ENCODE data around the gene EFNA3.

EFNA3 gene

DNA sequence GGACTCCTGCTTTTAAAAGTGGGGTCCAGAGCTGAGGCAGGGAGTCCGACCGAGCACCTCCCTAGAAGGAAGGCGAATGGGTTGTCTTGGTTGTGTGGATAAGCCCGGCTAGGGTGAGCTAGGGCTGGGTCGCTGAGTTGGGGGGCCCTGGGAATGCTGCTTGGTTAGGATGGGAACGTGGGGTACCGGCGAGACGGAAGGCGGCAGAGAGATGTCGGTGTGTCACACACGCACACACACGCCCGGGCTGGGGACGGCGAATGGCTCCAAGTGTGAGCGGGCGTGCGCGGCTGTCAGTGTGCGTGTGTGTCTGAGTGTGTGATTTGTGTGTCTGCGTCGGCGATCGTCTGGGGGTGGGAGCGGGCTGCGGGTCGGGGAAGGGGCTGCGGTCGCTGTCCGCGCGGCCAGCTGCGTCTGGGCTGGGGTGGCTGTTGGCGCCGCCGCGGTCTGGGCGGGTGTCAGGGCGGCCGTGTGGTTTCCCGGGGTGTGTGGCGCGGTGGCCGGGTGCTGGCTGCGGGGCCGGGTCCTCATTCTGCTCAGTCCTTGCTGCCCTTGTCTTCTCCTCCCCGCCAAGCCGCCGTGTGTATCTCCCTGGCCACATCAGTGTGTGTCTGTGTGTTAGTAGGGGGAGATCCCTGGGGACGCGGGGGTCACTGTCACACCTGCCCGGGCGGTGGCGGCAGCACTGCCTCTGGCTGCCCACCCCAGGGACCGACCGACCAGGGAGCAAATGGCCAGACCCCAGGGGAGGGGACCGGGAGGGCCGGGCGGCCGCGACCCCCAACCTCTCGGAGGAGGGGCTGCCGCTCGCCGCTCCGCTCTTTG, 1.1 kb downstream of the EFNA3 start:
- Mint-ChIP-seq H3K36me3 (ENCODE audit: low read depth) (peaks cover 2% of the 10 kb centered on the region), H3K4me3 (peak overlapping the region; percentile 78), H3K27ac (no peak overlapping the region), H3K27me3 (ENCODE audit: low read depth) (peaks cover 52% of the 10 kb centered on the region), H3K9me3 (no peaks in the 10 kb centered on the region), H3K4me1 (ENCODE audit: low read depth) (peaks cover 40% of the 10 kb centered on the region)
- DNase-seq (ENCODE audit: low spot score) = no peak

DNA sequence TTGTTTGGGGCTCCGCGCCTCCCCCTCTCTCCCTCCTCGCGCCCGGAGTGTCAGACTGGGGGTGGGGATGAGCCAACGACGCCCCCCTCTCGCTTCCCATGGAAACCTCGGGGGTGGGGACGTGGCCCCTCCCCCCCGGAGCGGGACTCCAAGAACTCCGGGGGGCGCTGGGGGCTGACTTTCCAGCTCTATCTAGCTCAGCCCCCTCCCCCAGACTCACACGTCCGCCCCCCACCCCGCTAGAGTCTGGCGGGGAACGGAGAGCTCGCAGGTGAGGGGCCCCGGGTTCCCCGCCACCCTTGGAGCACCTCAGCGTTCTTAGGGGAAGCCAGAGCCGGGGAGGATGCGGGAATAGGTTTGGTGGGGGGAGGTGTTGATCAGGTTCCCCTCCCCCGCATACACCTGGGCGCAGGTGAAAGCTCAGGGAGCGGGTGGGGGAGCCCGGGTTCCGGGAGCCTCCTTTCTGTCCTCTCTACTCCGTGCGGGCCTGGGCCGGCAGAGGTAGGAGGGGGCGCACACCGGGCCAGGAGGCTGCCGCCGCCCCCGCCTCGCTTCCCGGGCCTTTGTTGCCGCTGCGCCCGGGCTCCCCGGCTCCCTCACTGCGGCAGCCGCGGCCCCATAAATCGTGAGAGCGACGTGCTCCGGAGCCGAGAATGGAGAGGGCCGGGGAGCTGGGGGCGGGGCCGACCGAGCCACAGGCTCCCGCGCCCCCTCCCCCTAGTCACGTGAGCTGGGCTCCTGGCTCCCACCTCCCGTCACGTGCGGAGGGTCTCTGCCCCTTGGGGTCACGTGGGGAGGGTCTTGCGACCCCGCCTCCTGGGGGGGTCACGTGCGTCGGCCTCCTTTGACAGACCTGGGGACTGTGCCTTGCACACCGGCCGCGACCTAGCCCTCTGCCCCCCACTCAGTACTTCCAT, 1.9 kb downstream of the EFNA3 start:
- no peak for DNase-seq (ENCODE audit: low spot score)
- peaks cover 2% of the 10 kb centered on the region for H3K36me3 Mint-ChIP-seq (ENCODE audit: low read depth)
- H3K27me3 Mint-ChIP-seq (ENCODE audit: low read depth) = peaks cover 52% of the 10 kb centered on the region
- no peaks in the 10 kb centered on the region for H3K9me3 Mint-ChIP-seq
- peaks cover 40% of the 10 kb centered on the region for H3K4me1 Mint-ChIP-seq (ENCODE audit: low read depth)
- H3K27ac Mint-ChIP-seq = no peak overlapping the region
- peak overlapping the region; percentile 70 for H3K4me3 Mint-ChIP-seq

DNA sequence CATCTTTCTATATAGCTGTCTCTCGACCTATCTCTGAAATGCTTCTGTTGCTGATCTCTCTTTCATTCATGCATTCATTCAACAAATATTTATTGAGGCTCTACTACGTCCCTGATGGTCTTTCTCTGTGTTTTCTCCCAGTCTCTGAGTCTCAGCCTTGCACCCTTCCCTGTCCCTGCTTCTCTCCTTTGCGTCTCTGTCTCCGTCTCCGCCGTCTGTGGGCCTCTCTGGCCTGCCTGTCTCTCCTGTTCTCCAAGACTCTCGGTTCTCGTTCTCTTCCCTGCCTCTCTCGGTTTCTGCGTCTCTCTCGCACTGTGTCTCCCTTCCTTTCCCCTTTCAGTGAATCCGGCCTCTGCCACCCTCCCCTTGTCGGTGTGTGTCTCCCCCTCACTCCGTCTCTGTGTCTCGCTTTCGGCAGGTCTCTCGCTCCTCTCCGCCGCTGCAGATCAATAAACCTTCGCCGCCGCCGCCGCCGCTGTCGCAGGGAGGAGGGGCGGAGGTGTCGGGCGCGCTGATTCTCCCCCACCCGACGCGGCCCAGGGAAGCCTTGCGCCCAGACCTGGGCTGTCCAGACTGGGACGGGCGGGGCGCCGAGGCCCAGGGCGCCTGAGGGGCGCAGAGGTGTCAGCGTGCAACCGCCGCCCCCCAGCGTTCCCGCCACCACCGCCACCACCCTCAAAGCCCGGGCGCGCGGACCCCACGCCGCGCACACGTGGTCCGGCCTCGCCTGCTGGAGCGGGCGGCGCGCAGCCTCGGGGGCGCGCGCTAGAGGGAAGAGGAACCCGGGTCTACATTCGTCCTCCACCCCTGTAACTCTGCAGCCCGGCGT, 3.0 kb downstream of the EFNA3 start:
- Mint-ChIP-seq H3K27ac (peak overlapping the region; percentile 13), H3K4me3 (peak overlapping the region; percentile 70), H3K9me3 (no peaks in the 10 kb centered on the region), H3K27me3 (ENCODE audit: low read depth) (peaks cover 52% of the 10 kb centered on the region), H3K36me3 (ENCODE audit: low read depth) (peaks cover 2% of the 10 kb centered on the region), H3K4me1 (ENCODE audit: low read depth) (peaks cover 39% of the 10 kb centered on the region)
- DNase-seq (ENCODE audit: low spot score) = no peak

DNA sequence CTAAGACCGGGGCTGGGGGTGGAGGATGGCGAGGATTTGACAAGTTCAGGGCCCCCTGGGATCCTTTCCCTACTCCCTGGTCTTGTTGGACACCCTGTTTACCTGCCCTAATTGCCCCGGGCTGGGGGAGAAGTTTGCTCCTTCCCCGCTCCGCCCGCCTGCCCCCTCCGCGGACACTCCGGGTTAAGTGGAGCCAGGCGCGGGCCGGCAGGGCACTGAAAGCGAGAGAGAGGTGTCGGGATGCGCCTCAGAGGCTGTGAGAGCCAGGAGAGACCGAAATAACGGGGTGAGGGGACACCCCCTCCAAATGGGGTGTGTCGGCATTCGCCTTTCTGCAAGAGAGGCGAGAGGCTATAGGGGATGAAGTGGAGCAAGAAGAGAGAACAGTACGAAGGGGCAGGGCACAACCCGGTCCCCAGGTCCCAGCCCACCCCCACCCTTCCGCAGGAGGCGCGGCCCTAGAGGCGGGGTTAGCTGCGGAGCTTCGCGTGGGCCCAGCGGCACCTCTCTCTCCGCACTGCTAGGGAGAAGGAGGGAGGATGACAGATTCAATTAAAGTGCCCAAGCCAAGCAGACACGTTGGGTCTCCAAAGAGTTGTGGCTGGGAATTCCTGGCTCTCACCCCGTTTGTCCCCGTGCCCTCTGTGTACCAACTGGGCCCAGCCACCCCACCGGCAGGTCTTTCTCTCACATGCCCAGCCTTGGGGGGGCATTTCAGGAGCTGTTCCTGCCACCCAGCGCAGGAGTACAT, 3.8 kb downstream of the EFNA3 start:
- H3K36me3 Mint-ChIP-seq (ENCODE audit: low read depth) = peaks cover 2% of the 10 kb centered on the region
- H3K9me3 Mint-ChIP-seq = no peaks in the 10 kb centered on the region
- peak overlapping the region; percentile 47 for H3K4me3 Mint-ChIP-seq
- no peak for DNase-seq (ENCODE audit: low spot score)
- H3K4me1 Mint-ChIP-seq (ENCODE audit: low read depth) = peaks cover 38% of the 10 kb centered on the region
- H3K27me3 Mint-ChIP-seq (ENCODE audit: low read depth) = peaks cover 52% of the 10 kb centered on the region
- H3K27ac Mint-ChIP-seq = no peak overlapping the region

DNA sequence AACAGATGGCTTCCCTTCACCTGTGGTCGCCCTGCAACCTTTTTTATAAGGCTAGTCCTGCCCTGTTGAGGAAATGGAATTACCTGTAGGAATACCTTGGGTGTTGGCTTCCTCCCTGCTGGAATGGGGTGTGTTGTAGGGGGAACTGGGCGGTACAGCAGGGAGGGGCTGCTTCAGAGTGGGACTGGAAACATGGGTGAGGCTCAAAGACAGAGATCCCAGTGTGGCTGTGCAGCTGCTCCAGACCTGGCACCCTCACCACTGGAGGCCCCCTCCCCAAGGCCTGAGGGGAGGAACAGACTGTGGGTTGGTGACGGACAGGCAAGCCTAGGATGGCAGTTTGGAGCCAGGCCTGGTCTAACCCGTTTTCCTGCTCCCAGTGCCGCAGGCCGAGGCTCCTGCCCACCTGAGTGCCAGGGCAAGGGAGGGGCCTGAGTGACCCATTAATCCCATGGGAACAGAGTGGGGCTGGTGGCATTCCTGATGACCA, 4.5 kb downstream of the EFNA3 start:
- peaks cover 47% of the 10 kb centered on the region for H3K27me3 Mint-ChIP-seq (ENCODE audit: low read depth)
- peaks cover 34% of the 10 kb centered on the region for H3K4me1 Mint-ChIP-seq (ENCODE audit: low read depth)
- H3K9me3 Mint-ChIP-seq = no peaks in the 10 kb centered on the region
- peaks cover 2% of the 10 kb centered on the region for H3K36me3 Mint-ChIP-seq (ENCODE audit: low read depth)
- no peak overlapping the region for H3K4me3 Mint-ChIP-seq
- H3K27ac Mint-ChIP-seq = no peak overlapping the region
- DNase-seq (ENCODE audit: low spot score) = no peak

DNA sequence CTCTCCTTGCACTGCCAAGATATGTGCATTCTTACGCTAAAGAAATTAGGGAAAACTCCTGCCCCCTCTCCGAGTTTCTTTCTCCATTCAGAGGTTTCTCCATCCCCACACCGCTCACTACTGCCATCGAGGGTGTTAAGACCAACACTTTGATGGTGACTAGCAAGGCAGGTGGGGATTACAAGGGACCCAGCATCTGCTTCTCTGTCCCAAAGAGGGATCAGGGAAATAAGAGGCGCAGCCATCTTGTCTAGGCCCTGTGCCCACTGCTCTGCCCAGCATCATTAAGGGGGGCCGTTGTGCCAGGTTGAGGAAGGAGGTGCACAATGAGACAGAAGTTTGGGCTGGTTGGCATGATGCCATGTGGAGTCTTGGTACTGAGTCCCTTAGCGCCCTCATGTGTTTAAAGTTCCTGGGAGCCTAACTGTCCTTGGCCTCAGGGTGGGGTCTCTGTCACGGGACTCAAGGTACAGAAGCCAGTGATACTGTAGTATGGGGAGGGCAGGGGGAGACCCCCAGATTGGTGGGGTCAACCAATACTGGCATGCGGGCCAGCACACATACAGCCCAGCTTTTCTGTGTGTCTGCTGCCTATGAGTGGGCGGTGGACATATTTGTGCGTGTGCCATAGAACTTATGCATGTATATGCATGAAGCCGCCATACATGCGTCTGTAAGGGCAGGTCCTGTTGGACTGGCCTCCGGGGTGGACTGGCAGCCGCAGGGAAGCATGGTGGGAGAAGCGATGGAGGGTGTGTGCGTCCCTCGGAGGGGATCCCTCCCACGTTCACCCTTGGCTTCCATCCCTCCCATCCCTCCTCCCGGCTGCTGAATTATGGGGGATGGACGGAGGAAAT, 5.5 kb downstream of the EFNA3 start:
- H3K9me3 Mint-ChIP-seq = no peaks in the 10 kb centered on the region
- DNase-seq (ENCODE audit: low spot score) = no peak
- H3K27ac Mint-ChIP-seq = peak overlapping the region; percentile 96
- peaks cover 33% of the 10 kb centered on the region for H3K4me1 Mint-ChIP-seq (ENCODE audit: low read depth)
- H3K27me3 Mint-ChIP-seq (ENCODE audit: low read depth) = peaks cover 43% of the 10 kb centered on the region
- H3K4me3 Mint-ChIP-seq = peak overlapping the region; percentile 98
- H3K36me3 Mint-ChIP-seq (ENCODE audit: low read depth) = peaks cover 2% of the 10 kb centered on the region

DNA sequence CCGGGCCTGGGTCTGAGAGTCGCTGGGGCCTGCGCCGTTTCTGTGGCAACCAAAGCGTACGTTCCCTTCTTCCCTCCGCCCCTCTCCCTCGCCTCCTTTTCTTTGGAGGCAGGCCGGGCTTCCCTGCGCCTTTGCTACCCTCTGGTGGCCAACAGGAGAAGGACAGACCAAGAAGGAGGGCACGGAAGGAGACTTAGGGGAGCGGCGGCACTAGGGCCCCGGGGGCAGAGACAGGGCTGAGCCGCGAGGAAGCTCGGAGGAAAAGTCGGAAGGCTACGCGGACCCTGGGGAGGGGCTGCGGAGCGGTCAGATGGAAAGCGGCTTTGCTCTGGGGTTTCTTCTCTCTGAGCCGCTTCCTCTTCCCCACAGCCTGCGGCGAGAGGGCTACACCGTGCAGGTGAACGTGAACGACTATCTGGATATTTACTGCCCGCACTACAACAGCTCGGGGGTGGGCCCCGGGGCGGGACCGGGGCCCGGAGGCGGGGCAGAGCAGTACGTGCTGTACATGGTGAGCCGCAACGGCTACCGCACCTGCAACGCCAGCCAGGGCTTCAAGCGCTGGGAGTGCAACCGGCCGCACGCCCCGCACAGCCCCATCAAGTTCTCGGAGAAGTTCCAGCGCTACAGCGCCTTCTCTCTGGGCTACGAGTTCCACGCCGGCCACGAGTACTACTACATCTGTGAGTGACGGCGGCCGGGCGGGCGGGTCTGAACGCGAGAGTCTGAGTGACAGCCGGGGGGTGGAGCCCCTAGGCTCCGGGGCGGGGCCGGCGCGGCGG, 6.3 kb downstream of the EFNA3 start:
- peak overlapping the region; percentile 96 for H3K27ac Mint-ChIP-seq
- H3K4me1 Mint-ChIP-seq (ENCODE audit: low read depth) = peaks cover 27% of the 10 kb centered on the region
- DNase-seq (ENCODE audit: low spot score) = peak; percentile 92
- H3K9me3 Mint-ChIP-seq = no peaks in the 10 kb centered on the region
- peaks cover 2% of the 10 kb centered on the region for H3K36me3 Mint-ChIP-seq (ENCODE audit: low read depth)
- peak overlapping the region; percentile 98 for H3K4me3 Mint-ChIP-seq
- peaks cover 34% of the 10 kb centered on the region for H3K27me3 Mint-ChIP-seq (ENCODE audit: low read depth)

DNA sequence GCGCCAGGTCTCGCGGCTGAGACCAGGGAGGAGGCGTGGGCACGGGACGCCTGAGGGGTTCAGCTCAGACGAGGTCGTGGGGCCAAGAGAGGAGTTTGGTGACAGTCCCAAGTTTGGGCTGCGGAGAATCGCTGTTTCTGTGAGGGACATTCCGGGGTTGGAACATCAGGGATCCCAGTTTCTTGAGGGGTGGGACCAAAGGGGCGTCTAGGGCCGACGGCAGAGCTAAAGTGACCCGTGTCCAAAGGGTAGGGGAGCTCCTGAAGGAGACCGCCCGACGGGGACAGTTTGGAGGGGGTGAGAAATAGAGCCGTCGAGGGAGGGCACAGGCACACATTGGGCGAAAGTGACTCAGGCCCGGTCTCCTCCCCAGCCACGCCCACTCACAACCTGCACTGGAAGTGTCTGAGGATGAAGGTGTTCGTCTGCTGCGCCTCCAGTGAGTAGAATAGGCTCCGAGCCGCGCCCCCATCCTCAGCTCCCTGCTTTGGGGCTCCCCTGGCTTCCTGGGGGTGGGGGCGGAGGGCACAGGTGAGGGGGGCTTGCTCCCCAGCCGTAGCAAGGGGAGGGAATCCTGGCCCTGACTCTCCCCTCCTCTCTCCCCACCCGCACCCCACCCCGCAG, 7.0 kb downstream of the EFNA3 start:
- peak overlapping the region; percentile 98 for H3K4me3 Mint-ChIP-seq
- H3K4me1 Mint-ChIP-seq (ENCODE audit: low read depth) = peaks cover 27% of the 10 kb centered on the region
- DNase-seq (ENCODE audit: low spot score) = peak; percentile 75
- peaks cover 2% of the 10 kb centered on the region for H3K36me3 Mint-ChIP-seq (ENCODE audit: low read depth)
- H3K27ac Mint-ChIP-seq = peak overlapping the region; percentile 96
- H3K9me3 Mint-ChIP-seq = no peaks in the 10 kb centered on the region
- peaks cover 33% of the 10 kb centered on the region for H3K27me3 Mint-ChIP-seq (ENCODE audit: low read depth)

DNA sequence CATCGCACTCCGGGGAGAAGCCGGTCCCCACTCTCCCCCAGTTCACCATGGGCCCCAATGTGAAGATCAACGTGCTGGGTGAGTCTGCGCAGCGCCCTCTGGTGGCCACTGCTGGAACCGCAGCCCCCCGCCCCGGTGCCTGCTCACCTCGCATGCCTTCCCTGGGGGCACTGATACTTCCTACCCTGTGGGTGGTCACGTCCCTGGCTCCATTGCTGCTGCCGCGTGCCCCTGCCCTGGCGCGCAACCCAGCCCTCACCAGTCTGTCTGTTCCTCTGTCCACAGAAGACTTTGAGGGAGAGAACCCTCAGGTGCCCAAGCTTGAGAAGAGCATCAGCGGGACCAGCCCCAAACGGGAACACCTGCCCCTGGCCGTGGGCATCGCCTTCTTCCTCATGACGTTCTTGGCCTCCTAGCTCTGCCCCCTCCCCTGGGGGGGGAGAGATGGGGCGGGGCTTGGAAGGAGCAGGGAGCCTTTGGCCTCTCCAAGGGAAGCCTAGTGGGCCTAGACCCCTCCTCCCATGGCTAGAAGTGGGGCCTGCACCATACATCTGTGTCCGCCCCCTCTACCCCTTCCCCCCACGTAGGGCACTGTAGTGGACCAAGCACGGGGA, 7.6 kb downstream of the EFNA3 start:
- H3K27ac Mint-ChIP-seq = peak overlapping the region; percentile 73
- H3K4me1 Mint-ChIP-seq (ENCODE audit: low read depth) = peaks cover 26% of the 10 kb centered on the region
- H3K27me3 Mint-ChIP-seq (ENCODE audit: low read depth) = peaks cover 31% of the 10 kb centered on the region
- H3K9me3 Mint-ChIP-seq = no peaks in the 10 kb centered on the region
- peak overlapping the region; percentile 71 for H3K4me3 Mint-ChIP-seq
- DNase-seq (ENCODE audit: low spot score) = peak; percentile 78
- H3K36me3 Mint-ChIP-seq (ENCODE audit: low read depth) = peaks cover 2% of the 10 kb centered on the region

DNA sequence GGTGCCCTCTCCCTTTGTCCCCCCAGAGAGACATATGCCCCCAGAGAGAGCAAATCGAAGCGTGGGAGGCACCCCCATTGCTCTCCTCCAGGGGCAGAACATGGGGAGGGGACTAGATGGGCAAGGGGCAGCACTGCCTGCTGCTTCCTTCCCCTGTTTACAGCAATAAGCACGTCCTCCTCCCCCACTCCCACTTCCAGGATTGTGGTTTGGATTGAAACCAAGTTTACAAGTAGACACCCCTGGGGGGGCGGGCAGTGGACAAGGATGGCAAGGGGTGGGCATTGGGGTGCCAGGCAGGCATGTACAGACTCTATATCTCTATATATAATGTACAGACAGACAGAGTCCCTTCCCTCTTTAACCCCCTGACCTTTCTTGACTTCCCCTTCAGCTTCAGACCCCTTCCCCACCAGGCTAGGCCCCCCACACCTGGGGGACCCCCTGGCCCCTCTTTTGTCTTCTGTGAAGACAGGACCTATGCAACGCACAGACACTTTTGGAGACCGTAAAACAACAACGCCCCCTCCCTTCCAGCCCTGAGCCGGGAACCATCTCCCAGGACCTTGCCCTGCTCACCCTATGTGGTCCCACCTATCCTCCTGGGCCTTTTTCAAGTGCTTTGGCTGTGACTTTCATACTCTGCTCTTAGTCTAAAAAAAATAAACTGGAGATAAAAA, 8.4 kb downstream of the EFNA3 start:
- Mint-ChIP-seq H3K36me3 (ENCODE audit: low read depth) (no peaks in the 10 kb centered on the region), H3K27me3 (ENCODE audit: low read depth) (peaks cover 25% of the 10 kb centered on the region), H3K4me3 (peak overlapping the region; percentile 24), H3K9me3 (no peaks in the 10 kb centered on the region), H3K27ac (no peak overlapping the region), H3K4me1 (ENCODE audit: low read depth) (peaks cover 23% of the 10 kb centered on the region)
- DNase-seq (ENCODE audit: low spot score) = no peak
